Measurements from ENCODE around the gene ACTN3.
A peak's percentile ranks its signal among the peaks of the same experiment; 100 is the strongest.
"Not testable (repeated sequence)": the region's sequence is repeated elsewhere in the genome, so short reads cannot be mapped to it uniquely, and the experiment has no call there.

The ACTN3 gene

DNA sequence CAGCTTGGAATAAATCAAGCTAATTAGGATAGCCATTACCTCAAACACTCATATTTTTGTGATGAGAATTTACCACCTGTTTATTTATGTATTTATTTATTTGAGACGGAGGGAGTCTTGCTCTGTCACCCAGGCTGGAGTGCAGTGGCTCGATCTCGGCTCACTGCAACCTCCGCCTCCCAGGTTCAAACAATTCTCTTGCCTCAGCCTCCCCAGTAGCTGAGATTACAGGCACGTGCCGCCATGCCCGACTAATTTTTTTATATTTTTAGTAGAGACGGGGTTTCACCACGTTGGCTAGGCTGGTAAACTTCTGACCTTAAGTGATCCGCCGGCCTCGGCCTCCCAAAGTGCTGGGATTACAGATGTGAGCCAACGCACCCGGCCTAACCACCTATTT lies 1.8 kb upstream of the ACTN3 start:
- DNase-seq (ENCODE audit: low read depth, low spot score), result not testable (repeated sequence)

DNA sequence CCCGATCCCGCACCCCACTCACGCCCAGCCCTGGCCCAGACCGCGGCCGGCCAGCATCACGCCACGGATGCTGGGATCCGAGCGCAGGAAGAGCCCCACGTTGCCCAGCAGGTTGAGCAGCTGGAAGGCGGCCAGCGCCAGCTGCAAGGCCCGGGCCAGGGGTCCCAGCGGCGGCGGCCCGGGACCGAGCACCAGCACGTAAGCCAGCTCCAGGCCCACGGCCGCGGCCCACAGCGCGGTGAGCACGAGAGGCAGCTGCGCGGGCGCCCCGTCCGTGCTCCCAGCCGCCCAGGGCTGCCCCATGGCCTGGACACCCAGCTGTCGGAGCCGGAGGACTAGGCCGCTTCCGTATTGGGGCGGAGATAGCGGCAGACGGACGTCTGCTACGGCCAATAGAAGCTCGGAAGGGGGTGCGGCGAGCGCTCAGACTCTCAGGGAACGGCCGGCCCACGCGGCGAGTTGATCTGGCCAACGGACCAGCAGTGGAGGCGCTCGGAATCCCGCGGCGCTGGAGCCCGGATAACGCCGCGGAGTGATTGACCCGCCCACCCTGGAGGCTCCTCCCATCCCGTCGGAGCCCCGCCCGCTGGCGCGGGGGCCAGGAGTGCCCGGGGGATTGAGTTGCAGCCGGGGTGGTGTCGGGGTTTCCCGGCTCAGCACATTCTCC lies 869 bp upstream of the ACTN3 start, which contains the start of gene ZDHHC24:
TSS of gene ZDHHC24 (minus strand) at position 348 of the 667 bp plus-strand sequence. CDS start at position 303, 45 bp downstream.
- DNase-seq (ENCODE audit: low read depth, low spot score), result peak; percentile 67

DNA sequence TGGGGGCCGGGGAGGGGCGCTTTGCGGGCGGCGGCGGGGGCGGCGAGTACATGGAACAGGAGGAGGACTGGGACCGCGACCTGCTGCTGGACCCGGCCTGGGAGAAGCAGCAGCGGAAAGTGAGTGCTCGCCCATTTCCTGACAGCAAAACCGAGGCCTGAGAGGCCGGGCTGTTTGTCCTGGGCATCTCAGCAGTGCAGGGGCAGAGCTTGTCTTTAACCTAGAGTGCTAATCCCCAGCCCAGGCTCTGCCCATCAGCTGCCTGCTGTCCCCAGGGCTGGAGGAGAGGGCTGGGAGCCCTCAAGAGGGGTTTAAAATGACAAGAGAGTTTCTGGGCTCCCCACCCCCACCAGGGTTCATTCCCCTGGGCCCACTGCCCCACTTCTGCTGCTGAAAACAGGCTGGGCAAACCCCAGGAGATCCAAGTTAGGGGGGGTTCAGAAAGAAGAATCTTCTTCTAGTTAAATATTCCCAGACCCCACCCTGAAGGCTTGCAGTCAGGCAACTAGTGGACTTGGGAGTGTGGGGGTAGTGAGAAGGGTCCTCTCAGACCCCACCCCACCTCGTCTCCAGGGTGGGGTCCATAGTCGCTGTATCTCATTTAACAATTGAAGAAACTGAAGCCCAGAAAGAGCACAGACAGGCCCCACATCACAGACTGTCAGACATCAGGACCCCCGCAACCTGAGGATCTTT lies 411 bp downstream of the ACTN3 start:
- no peak for DNase-seq (ENCODE audit: low read depth, low spot score)

DNA sequence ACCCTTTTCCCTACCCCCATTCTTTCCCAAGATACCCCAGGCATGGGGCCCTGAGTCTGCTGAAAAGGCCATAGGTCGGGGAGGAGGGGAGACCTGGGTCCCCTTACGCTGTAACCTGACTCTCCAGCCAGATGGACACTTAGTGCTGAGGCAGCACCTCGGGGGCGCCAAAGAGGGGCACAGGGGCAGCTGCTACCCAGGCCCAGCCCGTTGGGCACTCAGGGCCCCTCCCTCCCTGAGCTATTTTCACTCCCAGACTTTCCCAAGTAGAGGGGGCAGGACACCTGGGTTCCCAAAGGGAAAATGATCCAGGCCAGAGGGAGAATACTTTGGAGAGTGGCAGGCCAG lies 933 bp downstream of the ACTN3 start:
- no peak for DNase-seq (ENCODE audit: low read depth, low spot score)

DNA sequence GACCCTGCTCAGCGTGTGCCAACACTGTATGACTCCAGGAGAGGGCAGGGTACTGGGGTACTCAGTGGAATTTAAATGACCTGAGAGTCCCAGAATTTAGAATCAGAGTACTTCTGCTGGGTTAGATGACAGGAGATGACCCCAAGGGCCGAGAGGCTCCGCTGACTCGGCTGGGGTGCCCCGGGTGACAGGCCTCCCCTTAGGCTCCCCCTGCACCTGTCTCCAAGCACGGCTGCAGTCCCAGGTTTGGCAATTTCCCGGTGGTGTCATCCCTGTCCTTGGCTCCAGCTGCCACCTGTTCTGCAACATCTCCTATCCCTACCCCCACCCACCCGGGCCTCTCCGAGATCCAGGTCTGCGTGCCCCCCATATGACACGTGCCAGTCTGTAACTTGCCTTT lies 1.3 kb downstream of the ACTN3 start:
- DNase-seq (ENCODE audit: low read depth, low spot score), result no peak

DNA sequence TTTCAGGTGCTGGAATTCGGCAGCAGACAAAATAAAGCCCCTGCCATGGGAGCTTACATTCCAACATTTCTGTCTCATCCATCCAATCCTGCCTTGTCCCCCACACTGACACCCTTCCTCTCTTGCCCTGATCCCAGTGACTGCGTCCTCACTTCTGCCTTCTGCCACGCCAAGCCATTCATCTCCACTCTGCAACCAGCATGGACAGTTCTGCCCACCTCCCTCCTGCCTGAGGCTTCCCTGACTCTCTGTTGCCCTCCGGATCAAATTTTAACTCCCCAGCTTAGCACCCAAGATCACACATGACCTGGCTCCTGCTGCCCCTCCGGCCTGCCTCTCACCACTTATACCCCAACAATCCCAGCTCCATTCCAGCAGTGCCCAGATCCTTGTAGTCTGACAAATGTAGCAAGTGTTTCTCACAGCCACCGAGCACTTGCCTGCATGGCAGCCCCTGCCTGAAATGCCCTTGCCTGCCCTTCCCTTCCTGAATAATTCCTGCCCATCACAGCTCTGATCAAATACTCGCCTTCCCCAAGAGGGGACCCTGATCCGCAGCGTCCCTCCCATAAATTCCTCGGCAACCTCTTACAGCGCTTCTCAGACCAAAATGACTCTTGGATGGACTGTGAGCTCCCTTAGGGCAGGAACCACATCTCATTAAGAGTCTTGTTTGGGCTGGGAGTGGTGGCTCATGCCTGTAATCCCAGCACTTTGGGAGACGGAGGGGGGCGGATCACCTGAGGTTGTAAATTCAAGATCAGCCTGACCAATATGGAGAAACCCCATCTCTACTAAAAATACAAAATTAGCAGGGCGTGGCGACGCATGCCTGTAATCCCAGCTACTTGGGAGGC lies 2.3 kb downstream of the ACTN3 start:
- no peak for DNase-seq (ENCODE audit: low read depth, low spot score)

DNA sequence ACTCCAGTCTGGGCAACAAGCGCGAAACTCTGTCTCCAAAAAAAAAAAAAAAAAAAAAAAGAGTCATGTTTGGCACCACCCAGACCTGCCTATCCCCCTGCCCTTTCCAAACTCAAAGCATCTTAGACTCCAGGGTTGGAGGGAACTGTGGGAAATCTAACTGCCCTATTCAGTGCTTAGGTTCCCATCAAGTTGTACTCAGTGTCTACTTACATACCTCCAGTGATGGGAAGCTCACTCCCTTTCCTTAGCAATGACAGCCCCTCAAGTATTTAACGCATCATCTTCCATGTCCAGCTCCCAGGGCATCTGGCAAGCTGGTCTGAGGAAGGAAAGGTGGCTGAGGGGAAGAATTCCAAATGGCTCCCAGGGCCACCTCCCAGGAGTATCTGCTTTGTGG lies 3.0 kb downstream of the ACTN3 start:
- no peak for DNase-seq (ENCODE audit: low read depth, low spot score)

DNA sequence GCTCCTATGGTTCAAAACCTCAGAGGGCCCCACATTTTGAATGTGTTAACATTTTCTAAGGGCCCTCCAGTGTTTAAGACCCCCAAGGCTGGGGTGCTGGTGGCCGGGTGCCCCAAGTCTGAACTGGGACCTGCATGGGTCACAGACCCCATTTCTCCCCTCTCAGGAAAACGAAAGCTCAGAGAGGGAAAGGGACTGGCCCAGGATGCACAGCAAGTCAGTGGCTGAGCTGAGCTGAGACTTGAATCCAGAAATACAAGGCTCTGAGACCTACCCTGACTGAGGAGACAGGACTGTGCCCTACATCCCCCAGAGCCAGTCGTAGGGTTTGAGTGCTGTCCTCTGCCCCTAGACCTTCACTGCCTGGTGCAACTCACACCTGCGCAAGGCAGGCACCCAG lies 4.2 kb downstream of the ACTN3 start:
- DNase-seq (ENCODE audit: low read depth, low spot score), result no peak

DNA sequence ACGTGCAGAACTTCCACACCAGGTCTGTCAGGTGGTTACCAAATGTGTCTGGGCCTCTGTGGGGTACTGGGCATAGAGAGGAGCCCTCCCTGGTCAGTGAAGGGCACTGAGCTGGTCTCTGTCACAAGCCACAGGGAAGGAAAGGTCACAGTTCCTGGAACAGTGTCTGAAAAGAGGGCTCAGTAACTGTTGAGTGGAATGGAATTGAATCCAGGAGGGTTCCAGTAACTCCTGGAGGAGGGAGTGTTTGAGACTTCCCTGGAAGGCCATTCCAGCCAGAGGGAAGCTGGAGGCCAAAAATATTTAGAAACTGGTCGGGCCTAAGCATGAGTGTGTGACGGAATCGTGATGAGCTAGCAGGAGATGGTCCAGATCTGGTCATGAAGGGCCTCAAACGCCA lies 7.9 kb downstream of the ACTN3 start:
- no peak for DNase-seq (ENCODE audit: low read depth, low spot score)

DNA sequence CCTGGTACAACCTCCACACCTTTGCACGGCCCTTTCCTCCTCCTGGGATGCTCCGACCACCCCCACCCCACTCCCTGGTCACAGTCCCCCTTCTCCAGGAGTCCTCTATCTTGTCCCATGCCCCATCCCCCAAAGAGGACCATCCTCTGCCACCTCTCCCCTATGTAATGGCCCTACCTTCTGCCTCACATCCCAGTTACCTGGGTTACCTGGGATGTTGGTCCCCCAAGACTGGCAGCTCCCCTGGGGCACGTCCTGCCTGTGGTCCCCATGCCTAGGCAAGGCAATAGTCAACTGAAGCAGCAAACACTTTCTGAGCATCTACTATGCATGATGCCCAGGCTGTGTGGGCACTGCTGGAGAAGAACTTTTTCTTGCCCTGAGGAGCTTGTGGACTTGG lies 8.7 kb downstream of the ACTN3 start:
- DNase-seq (ENCODE audit: low read depth, low spot score), result no peak

DNA sequence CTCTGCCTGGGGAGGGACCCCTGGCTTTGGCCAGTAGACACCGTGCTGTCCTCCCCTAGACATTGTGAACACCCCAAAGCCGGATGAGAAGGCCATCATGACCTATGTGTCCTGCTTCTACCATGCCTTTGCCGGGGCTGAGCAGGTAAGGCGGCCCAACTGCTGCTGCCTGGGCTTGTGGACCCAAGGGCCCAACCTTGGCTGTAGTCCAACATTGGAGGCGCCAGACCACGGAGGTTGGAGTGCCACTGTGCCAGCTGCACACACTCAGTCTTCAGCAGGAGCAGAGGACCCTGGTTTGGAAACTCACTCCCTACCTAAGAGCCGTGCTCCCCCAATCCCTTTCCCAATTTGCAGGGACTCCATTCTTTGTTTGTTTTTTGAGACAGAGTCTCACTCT lies 9.4 kb downstream of the ACTN3 start:
- no peak for DNase-seq (ENCODE audit: low read depth, low spot score)

DNA sequence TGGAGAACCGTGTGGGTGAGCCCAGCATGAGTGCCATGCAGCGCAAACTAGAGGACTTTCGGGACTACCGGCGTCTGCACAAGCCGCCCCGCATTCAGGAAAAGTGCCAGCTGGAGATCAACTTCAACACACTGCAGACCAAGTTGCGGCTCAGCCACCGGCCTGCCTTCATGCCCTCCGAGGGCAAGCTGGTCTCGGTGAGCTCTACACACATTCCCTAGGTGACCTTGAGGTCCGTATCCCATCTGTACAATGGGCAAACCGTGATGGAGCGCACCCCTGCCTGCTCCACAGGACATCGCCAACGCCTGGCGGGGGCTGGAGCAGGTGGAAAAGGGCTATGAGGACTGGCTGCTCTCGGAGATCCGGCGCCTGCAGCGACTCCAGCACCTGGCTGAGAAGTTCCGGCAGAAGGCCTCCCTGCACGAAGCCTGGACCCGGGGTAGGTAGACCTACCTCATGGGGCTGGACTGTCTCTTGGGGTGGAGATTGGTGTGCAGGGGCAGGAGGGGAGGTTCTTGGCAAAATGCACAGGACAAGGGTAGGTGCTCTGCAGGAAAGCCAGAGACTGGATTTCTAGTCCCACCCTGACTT lies 11.1 kb downstream of the ACTN3 start:
- no peak for DNase-seq (ENCODE audit: low read depth, low spot score)

DNA sequence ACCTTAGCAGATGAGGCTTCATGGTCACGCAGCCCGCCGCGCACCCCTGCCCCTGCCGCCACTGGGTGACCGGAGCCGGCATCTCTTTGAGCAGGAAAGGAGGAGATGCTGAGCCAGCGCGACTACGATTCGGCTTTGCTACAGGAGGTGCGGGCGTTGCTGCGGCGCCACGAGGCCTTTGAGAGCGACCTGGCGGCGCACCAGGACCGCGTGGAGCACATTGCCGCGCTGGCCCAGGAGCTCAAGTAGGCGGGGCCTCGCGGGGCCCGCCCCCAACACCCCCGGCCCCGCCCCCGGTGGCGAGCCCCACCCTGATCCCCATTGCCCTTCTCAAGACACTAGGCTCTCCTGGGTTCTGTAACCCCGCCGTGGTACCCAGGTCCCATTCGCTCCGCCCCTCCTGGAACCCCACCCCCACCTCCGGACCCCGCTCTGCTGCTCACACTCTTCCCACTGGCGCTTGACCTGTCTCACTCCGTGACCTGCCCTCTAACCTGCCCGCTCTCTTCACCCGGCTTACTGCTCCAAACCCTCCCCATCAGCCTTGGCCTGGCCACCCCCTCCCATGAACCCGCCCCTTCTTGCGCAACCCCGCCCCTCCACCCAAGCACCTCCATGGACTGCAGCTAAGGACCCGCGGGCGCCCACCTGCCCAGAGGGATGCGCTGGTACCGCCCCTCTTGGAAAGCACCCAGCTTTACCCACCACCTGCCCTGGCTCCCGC lies 12.6 kb downstream of the ACTN3 start:
- no peak for DNase-seq (ENCODE audit: low read depth, low spot score)

DNA sequence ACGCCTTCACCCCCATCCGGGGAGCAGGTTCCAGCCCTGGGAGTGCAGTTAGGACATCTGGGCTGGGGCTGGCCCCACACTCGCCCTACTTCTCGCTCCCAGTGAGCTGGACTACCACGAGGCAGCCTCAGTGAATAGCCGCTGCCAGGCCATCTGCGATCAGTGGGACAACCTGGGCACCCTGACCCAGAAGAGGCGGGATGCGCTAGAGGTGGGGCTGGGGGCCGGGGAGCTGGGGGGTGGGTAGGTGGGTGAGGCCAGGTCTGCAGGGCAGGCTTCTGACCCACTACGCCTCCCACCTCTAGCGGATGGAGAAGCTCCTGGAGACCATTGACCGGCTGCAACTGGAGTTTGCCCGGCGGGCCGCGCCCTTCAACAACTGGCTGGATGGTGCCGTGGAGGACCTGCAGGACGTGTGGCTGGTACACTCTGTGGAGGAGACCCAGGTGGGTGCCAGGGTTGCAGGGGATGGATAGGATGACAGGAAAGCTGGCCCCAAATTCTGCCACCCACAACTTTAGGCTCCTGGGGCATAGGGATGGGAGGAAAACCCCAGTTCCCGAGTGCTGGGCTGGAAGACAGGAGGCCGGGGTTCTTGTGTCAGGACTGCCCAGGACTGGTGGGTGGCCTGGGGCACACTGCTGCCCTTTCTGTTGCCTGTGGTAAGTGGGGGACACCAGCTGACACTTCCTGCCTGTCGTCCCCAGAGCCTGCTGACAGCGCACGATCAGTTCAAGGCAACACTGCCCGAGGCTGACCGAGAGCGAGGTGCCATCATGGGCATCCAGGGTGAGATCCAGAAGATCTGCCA lies 13.4 kb downstream of the ACTN3 start:
- no peak for DNase-seq (ENCODE audit: low read depth, low spot score)

DNA sequence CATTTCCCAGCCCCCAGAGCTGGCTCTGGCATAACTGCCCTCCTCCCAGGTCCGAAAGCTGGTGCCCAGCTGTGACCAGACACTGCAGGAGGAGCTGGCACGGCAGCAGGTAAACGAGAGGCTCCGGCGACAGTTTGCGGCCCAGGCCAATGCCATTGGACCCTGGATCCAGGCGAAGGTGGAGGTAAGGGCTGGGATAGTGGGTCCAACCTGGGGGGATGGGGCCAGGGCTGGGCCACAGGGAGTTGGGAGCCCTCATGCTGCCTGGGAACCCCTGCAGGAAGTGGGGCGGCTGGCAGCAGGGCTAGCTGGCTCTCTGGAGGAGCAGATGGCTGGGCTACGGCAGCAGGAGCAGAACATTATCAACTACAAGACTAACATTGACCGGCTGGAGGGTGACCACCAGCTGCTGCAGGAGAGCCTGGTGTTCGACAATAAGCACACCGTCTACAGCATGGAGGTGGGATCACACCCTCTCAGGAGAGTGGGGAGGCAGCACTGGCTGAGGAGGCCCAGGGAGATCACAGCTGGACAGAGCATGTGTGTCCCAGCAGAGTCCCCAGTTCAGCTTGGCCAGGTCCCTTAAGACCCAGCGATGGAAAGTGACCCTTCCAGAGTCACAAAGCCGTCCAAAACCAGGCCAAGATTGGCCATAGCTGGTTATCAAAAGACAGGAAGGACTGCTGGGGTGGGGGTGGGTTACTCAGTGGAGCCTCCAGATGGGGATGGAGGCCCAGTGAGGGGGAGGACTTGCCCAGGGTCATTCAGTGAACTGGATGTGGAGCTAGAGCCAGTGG lies 14.7 kb downstream of the ACTN3 start:
- no peak for DNase-seq (ENCODE audit: low read depth, low spot score)

DNA sequence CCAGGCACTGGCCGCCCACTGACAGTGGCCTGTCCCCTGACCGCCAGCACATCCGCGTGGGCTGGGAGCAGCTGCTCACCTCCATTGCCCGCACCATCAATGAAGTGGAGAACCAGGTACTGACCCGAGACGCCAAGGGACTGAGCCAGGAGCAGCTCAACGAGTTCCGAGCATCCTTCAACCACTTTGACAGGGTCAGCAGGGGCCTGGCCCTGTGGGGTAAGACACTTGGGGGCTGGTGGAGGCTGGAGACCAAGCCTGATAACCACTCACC lies 15.2 kb downstream of the ACTN3 start:
- no peak for DNase-seq (ENCODE audit: low read depth, low spot score)

DNA sequence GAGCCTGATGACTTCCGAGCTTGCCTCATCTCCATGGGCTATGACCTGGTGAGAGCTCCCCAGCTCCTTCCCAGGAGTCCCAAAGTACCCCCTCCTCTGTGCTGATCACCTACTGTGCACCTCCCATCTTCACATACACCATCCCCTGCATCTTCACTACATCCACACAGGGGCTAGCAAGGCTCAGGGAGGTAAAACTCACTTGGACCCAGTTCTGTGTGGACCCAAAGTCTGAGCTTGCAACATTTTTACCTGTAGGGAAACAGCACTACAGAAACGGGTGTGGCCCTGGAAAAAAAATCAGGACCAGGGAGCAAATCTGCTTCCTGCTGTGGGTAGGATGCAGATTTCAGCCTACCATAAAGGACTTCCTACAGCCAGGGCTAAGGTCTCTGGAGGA lies 15.6 kb downstream of the ACTN3 start:
- no peak for DNase-seq (ENCODE audit: low read depth, low spot score)

DNA sequence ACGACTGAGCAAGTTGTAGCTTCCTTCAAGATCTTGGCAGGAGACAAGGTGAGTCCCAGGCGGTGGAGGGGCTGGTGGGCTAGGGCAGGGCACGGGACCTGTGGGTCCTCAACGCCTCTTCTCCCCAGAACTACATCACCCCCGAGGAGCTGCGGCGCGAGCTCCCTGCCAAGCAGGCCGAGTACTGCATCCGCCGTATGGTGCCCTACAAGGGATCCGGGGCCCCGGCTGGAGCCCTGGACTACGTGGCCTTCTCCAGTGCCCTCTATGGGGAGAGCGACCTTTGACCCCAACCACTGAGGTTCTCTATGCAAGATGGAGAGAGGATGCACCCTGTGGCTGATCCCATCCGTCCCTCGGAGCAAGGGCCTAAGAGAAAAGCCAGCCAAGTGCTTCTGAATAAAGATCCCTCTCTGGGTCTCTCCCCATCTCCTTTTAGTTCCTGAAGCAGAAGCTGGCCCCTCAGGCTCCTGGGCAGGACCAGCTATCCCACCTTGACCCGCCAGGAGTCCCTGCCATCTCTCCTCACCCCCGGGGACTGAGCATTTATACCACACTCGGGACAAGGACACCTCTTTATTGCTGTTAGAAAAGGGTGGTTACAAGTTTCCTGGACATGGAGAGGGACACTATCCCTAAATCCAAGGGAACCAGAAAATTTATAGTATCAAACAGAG lies 16.3 kb downstream of the ACTN3 start:
- DNase-seq (ENCODE audit: low read depth, low spot score), result no peak

DNA sequence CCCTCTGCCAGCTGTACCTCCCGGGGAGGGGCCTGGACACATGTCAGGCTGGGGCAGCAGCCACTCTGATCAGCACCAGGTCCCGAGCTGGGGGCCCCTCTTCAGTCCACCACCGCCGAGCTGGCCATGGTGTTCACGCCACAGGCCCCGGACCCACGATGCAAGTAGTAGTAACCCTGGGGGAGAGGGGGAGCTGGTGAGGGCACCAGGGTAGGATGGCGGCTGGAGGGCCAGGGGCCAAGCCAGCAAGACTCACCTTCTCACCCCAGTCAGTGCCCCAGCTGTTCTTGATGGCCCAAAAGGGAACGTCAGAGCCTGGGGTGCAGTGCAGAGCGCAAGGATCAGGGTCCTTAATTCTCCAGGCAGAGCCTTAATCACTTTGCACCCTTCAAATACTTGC lies 17.1 kb downstream of the ACTN3 start:
- no peak for DNase-seq (ENCODE audit: low read depth, low spot score)

DNA sequence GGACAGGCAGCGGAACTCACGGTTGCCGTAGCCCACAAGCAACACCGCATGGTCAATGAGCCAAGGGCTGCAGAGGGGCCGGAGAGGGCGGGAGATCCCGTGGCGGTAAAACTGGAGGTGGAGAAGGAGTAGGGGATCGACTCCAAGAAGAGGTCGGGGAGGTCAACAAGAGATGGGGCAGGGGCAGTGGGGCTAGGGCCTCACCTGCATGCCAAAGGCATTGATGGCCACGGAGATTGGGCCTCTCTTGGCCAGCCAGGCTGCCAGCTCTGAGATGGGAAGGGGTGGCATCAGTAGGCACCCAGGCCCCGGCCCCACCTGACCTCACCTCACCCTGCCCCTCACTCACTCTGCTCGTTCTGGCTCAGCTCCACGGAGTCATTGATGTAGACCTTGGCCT lies 17.8 kb downstream of the ACTN3 start:
- DNase-seq (ENCODE audit: low read depth, low spot score), result no peak

All from activated CD4-positive, CD25-positive, alpha-beta regulatory T cell treated with anti-CD3 and anti-CD28 coated beads, Interleukin-2, amount 50 U/mL, for 16 hours (primary cell).